ENCODE data around the gene MLC1.

MLC1 gene

DNA sequence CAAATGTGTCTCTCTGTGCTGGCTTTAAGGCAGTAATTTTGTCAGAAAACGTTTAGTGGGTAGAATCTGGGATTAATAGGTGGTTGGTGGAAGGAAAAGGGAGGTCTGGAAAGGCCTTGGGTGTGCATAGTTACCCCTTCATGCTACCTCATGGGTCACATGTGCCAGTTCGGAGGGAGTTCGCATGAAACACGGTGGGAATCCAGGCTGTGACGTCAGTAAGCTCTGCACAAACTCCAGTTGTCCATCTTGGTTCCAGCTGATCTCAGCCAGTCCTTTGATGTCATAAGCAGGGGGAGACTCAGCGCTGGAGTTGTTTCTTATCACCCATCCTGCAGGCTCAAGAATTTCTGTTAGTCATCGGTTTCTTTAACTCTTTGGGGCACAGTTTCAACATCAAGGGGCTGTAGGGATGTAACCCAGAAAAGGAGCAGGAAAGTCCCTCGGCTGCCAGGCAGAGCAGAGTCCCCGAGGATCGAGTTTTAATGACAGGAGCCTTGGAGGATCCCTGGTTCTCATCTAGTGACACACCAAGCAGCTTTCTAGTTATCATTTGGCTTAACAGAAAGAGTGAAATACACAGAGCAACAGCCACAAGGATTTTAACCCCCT is 33.4 kb upstream of the MLC1 start:
- no peaks in the 10 kb centered on the region for H3K27me3 ChIP-seq (replicated peaks; ENCODE audit: control insufficient read depth, insufficient read depth, low read length, poor library complexity, severe bottlenecking)
- no peak for DNase-seq
- H3K4me1 ChIP-seq (ENCODE audit: control insufficient read depth, insufficient read depth, low read length, poor library complexity, severe bottlenecking): no peaks in the 10 kb centered on the region
- no peaks in the 10 kb centered on the region for H3K36me3 ChIP-seq (ENCODE audit: control insufficient read depth, insufficient read depth, low read length)
- H3K9me3 ChIP-seq (ENCODE audit: control insufficient read depth, low read length): no peaks in the 10 kb centered on the region
- no peak overlapping the region for H3K27ac ChIP-seq (ENCODE audit: insufficient read depth, low read length, poor library complexity, severe bottlenecking)
- no peak overlapping the region for H3K4me3 ChIP-seq (ENCODE audit: insufficient read depth, low read depth, low read length, poor library complexity, severe bottlenecking)

DNA sequence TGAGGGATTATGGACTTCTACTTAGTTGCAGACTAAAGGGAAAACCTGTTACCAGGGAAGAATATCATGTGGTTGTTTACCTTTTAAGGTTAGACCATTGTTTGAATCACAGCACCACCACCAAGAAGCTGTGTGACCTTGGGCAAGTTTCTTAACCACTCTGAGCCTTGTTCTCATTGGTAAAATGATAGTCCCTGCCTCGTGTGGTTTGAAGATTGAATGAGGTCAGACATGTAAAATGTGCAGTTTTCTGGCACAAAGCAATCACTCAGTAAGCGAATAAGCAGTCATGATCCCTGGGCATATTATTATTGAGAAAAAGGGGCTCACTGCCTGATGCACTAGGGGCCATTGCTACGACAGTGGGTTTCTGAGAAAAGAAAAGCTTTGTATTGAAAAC is 32.9 kb upstream of the MLC1 start:
- no peaks in the 10 kb centered on the region for H3K9me3 ChIP-seq (ENCODE audit: control insufficient read depth, low read length)
- H3K36me3 ChIP-seq (ENCODE audit: control insufficient read depth, insufficient read depth, low read length): no peaks in the 10 kb centered on the region
- no peak overlapping the region for H3K27ac ChIP-seq (ENCODE audit: insufficient read depth, low read length, poor library complexity, severe bottlenecking)
- no peaks in the 10 kb centered on the region for H3K4me1 ChIP-seq (ENCODE audit: control insufficient read depth, insufficient read depth, low read length, poor library complexity, severe bottlenecking)
- no peak overlapping the region for H3K4me3 ChIP-seq (ENCODE audit: insufficient read depth, low read depth, low read length, poor library complexity, severe bottlenecking)
- no peaks in the 10 kb centered on the region for H3K27me3 ChIP-seq (replicated peaks; ENCODE audit: control insufficient read depth, insufficient read depth, low read length, poor library complexity, severe bottlenecking)
- DNase-seq: no peak

DNA sequence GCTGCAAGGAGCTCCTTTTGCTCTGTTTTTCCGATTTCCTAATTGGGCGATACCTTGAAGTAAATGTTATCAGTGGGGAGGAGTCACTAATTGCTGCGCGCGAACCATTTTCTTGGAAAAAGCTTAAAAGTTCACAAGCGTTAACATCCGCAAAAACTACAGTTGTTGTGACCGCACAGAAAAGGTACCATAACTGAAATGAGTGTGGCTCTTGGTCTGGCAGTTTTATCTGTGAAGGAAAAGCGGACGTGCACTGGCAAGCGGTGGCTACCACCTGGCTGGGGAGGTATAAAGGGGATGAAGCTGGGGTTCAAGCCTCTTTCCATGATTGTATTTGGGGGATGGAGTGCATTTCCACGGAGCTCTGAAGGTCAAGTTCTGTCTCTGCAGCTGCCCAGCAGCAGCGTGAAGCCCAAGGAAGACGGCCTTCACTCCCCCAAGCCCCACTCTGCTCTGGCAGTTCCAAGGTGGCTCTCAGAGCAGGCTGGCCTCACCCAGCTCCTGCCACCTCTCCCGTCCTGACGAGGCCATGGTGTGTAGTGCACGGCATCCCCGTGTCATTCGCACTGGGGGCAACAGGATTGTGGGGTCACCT is 32.0 kb upstream of the MLC1 start:
- Histone ChIP-seq H3K4me1 (ENCODE audit: control insufficient read depth, insufficient read depth, low read length, poor library complexity, severe bottlenecking) (no peaks in the 10 kb centered on the region), H3K27me3 (replicated peaks; ENCODE audit: control insufficient read depth, insufficient read depth, low read length, poor library complexity, severe bottlenecking) (no peaks in the 10 kb centered on the region), H3K27ac (ENCODE audit: insufficient read depth, low read length, poor library complexity, severe bottlenecking) (no peak overlapping the region)

DNA sequence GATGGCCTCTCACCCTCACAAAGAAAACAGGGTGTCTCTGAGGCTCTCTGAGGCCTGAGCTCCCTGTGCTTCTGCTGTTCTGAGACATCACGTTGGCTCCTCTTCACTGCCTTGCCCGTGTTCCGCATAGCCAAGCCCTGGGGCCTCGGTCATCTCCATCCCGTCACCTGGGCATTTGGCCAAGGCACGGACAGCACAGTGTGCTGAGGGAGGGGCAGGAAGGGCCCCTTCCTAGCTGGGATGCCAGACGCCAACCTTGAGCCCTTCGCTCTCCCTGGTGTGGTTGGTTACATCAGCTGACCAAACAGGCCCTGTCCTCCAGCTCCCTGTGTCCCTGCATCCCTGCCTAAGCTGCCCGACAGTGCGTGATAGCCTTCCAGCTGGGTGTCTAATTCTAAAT is 30.5 kb upstream of the MLC1 start:
- Histone ChIP-seq H3K4me3 (ENCODE audit: insufficient read depth, low read depth, low read length, poor library complexity, severe bottlenecking) (no peak overlapping the region), H3K27ac (ENCODE audit: insufficient read depth, low read length, poor library complexity, severe bottlenecking) (no peak overlapping the region), H3K4me1 (ENCODE audit: control insufficient read depth, insufficient read depth, low read length, poor library complexity, severe bottlenecking) (no peaks in the 10 kb centered on the region), H3K36me3 (ENCODE audit: control insufficient read depth, insufficient read depth, low read length) (no peaks in the 10 kb centered on the region), H3K27me3 (replicated peaks; ENCODE audit: control insufficient read depth, insufficient read depth, low read length, poor library complexity, severe bottlenecking) (no peaks in the 10 kb centered on the region), H3K9me3 (ENCODE audit: control insufficient read depth, low read length) (no peaks in the 10 kb centered on the region)
- no peak for DNase-seq

More for the DNA sequence above, 32.0 kb upstream of the MLC1 start:
- no peaks in the 10 kb centered on the region for H3K36me3 ChIP-seq (ENCODE audit: control insufficient read depth, insufficient read depth, low read length)
- DNase-seq: no peak
- H3K4me3 ChIP-seq (ENCODE audit: insufficient read depth, low read depth, low read length, poor library complexity, severe bottlenecking): no peak overlapping the region
- H3K9me3 ChIP-seq (ENCODE audit: control insufficient read depth, low read length): no peaks in the 10 kb centered on the region

DNA sequence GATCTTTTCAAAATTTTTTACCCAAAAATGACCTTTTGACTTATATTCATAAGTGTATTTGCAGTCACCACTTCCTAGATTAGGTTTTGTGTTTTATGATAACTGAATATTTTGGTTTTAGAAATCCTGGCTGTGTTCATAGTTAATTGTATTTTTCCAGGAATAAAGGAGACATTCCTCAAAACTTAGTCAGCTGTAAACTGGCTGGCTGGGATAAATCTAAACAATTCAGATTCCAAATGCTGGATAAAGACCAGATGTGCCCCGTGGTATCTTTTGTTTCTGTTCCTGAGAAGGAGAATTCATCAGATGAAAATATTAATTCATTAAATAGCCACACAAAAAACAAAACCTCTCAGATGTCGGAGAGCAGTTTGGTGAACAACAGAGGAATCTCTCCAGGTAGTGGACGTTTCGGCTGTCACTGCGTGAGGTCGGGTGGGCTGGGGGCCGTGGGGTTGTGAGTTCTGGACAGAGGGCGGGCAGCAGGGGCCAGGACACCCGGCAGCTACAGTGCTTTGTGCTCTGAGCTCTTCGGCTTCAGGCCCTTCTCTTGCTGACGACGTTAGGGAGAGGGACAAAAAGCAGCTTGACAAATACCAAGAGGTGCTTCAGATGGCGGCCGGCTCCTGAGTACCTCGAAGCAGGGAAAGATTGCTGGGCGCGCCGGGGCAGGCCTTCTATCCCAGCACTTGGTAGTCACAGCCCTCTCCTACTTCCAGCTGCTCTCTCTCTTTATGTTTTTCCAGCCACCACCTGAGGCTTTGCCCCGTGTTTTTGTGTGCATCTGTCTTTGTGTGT is 29.2 kb upstream of the MLC1 start:
- H3K4me3 ChIP-seq (ENCODE audit: insufficient read depth, low read depth, low read length, poor library complexity, severe bottlenecking): no peak overlapping the region
- H3K4me1 ChIP-seq (ENCODE audit: control insufficient read depth, insufficient read depth, low read length, poor library complexity, severe bottlenecking): no peaks in the 10 kb centered on the region
- H3K27ac ChIP-seq (ENCODE audit: insufficient read depth, low read length, poor library complexity, severe bottlenecking): no peak overlapping the region
- no peaks in the 10 kb centered on the region for H3K27me3 ChIP-seq (replicated peaks; ENCODE audit: control insufficient read depth, insufficient read depth, low read length, poor library complexity, severe bottlenecking)
- no peaks in the 10 kb centered on the region for H3K9me3 ChIP-seq (ENCODE audit: control insufficient read depth, low read length)
- H3K36me3 ChIP-seq (ENCODE audit: control insufficient read depth, insufficient read depth, low read length): no peaks in the 10 kb centered on the region
- no peak for DNase-seq

GRCh38 chr22:50112151-50113118 is 27.2 kb upstream of the MLC1 start:
- no peaks in the 10 kb centered on the region for H3K36me3 ChIP-seq (ENCODE audit: control insufficient read depth, insufficient read depth, low read length)
- no peaks in the 10 kb centered on the region for H3K4me1 ChIP-seq (ENCODE audit: control insufficient read depth, insufficient read depth, low read length, poor library complexity, severe bottlenecking)
- H3K27ac ChIP-seq (ENCODE audit: insufficient read depth, low read length, poor library complexity, severe bottlenecking): no peak overlapping the region
- H3K9me3 ChIP-seq (ENCODE audit: control insufficient read depth, low read length): no peaks in the 10 kb centered on the region
- H3K4me3 ChIP-seq (ENCODE audit: insufficient read depth, low read depth, low read length, poor library complexity, severe bottlenecking): no peak overlapping the region
- no peak for DNase-seq
- no peaks in the 10 kb centered on the region for H3K27me3 ChIP-seq (replicated peaks; ENCODE audit: control insufficient read depth, insufficient read depth, low read length, poor library complexity, severe bottlenecking)

DNA sequence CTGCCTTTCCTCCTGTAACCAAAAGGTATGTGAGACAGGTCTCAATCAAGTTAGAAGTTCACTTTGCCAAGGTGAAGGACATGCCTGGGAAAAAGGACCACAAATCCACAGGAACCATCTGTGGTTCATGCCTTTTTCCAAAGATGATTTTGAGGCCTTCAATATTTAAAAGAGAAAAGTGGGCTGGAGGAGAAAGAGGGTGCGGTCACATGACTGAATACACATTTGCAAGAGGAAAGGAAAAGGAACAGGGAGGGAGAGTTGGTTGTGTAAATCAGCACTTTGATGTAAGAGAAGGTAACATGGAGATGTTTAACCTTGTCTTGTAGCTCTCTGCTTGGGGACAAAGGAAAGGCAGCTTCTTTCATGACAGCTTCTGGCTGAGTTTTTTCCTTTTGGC is 25.8 kb upstream of the MLC1 start:
- Histone ChIP-seq H3K36me3 (ENCODE audit: control insufficient read depth, insufficient read depth, low read length) (no peaks in the 10 kb centered on the region), H3K27me3 (replicated peaks; ENCODE audit: control insufficient read depth, insufficient read depth, low read length, poor library complexity, severe bottlenecking) (no peaks in the 10 kb centered on the region), H3K4me3 (ENCODE audit: insufficient read depth, low read depth, low read length, poor library complexity, severe bottlenecking) (no peak overlapping the region), H3K9me3 (ENCODE audit: control insufficient read depth, low read length) (no peaks in the 10 kb centered on the region), H3K27ac (ENCODE audit: insufficient read depth, low read length, poor library complexity, severe bottlenecking) (no peak overlapping the region), H3K4me1 (ENCODE audit: control insufficient read depth, insufficient read depth, low read length, poor library complexity, severe bottlenecking) (no peaks in the 10 kb centered on the region)
- no peak for DNase-seq

DNA sequence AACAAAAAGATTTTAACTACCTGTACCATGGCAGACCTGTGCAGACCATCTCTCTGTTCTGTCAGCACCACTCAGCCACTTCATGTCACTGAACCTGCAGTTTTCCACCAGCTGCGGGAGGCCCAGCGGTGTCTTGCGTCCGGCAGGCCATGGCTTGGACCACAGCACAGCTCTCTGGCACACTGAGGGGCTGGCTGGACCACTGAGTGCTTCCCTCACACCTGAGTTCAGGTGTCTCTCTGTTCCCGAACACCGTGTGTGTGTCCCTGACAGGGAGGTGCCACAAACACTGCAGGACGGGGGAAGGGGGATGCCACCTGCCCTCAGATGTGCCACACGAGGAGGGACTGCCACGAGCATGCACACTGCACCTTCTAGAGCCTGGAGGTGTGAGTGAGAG is 22.3 kb upstream of the MLC1 start:
- Histone ChIP-seq H3K4me1 (ENCODE audit: control insufficient read depth, insufficient read depth, low read length, poor library complexity, severe bottlenecking) (no peaks in the 10 kb centered on the region), H3K4me3 (ENCODE audit: insufficient read depth, low read depth, low read length, poor library complexity, severe bottlenecking) (no peak overlapping the region), H3K36me3 (ENCODE audit: control insufficient read depth, insufficient read depth, low read length) (no peaks in the 10 kb centered on the region), H3K27me3 (replicated peaks; ENCODE audit: control insufficient read depth, insufficient read depth, low read length, poor library complexity, severe bottlenecking) (no peaks in the 10 kb centered on the region), H3K9me3 (ENCODE audit: control insufficient read depth, low read length) (no peaks in the 10 kb centered on the region), H3K27ac (ENCODE audit: insufficient read depth, low read length, poor library complexity, severe bottlenecking) (no peak overlapping the region)
- no peak for DNase-seq

- DNase-seq: no peak
- H3K27me3 ChIP-seq (replicated peaks; ENCODE audit: control insufficient read depth, insufficient read depth, low read length, poor library complexity, severe bottlenecking): peaks cover 3% of the 10 kb centered on the region
- no peaks in the 10 kb centered on the region for H3K36me3 ChIP-seq (ENCODE audit: control insufficient read depth, insufficient read depth, low read length)
- no peaks in the 10 kb centered on the region for H3K9me3 ChIP-seq (ENCODE audit: control insufficient read depth, low read length)
- peak overlapping the region; percentile 14 for H3K4me3 ChIP-seq (ENCODE audit: insufficient read depth, low read depth, low read length, poor library complexity, severe bottlenecking)
- H3K4me1 ChIP-seq (ENCODE audit: control insufficient read depth, insufficient read depth, low read length, poor library complexity, severe bottlenecking): no peaks in the 10 kb centered on the region
- no peak overlapping the region for H3K27ac ChIP-seq (ENCODE audit: insufficient read depth, low read length, poor library complexity, severe bottlenecking)
These were observed 20.2 kb upstream of the MLC1 start for GRCh38 chr22:50105208-50106100.

All from effector memory CD4-positive, alpha-beta T cell (primary cell).